Measurements from ENCODE around the gene CAND2. TPM values are rescaled to one million over a fixed set of nuclear protein-coding genes. Genes with fewer than 3 reads are reported as not detected.

The CAND2 gene
- total and polyA plus RNA-seq, 9 of the 15 experiments (the other 6 are each of a cell fraction or from before 2014, with no cell fraction given): 0.91 to 14.9 (median 4.3) TPM

- peak; percentile 94 for TF ChIP-seq ARID4B (CRISPR knock-in tag; IDR thresholded peaks at IDR 0.05)
- TF ChIP-seq YBX1 (IDR thresholded peaks at IDR 0.05): no peak
- no peak for TF ChIP-seq NFXL1 (CRISPR knock-in tag; IDR thresholded peaks at IDR 0.05)
- TF ChIP-seq ZNF77 (CRISPR knock-in tag; IDR thresholded peaks at IDR 0.05): no peak
- TF ChIP-seq HINFP (tag; conservative IDR thresholded peaks at IDR 0.05; ENCODE audit: low read depth): no peak
- TF ChIP-seq RUNX1 (IDR thresholded peaks at IDR 0.05; ENCODE audit: low read depth): peak; percentile 41; the same call in 1 of the 2 replicates
- no peak for TF ChIP-seq ZBTB7A (IDR thresholded peaks at IDR 0.05; ENCODE audit: borderline replicate concordance, control insufficient read depth, low read depth, low read length)
- peak; percentile 85 for TF ChIP-seq TEAD4 (IDR thresholded peaks at IDR 0.05; ENCODE audit: low read length)
- no peak for TF ChIP-seq TEAD4 (CRISPR knock-in tag; IDR thresholded peaks at IDR 0.05; ENCODE audit: borderline replicate concordance)
- TF ChIP-seq NFIC (IDR thresholded peaks at IDR 0.05): peak; percentile 100
- peak; percentile 74; the same call in 1 of the 2 replicates for TF ChIP-seq RNF2 (IDR thresholded peaks at IDR 0.05)
- no peak for TF ChIP-seq SMAD2 (IDR thresholded peaks at IDR 0.05; ENCODE audit: low read depth, low read length)
- TF ChIP-seq ZNF384 (IDR thresholded peaks at IDR 0.05; ENCODE audit: low read depth, low read length): no peak; the same call in 1 of the 2 replicates
- no peak for TF ChIP-seq THAP7 (CRISPR knock-in tag; IDR thresholded peaks at IDR 0.05)
- TF ChIP-seq ZNF584 (CRISPR knock-in tag; IDR thresholded peaks at IDR 0.05; ENCODE audit: low read depth): no peak
- TF ChIP-seq C11orf30 (IDR thresholded peaks at IDR 0.05; ENCODE audit: low read depth): peak; percentile 53
- TF ChIP-seq KLF13 (tag; IDR thresholded peaks at IDR 0.05; ENCODE audit: borderline replicate concordance, low read depth): peak; percentile 41; the same call in 1 of the 2 replicates
- no peak; the same call in 1 of the 2 replicates for TF ChIP-seq ZNF740 (CRISPR knock-in tag; IDR thresholded peaks at IDR 0.05)
- TF ChIP-seq ZNF740 (tag; IDR thresholded peaks at IDR 0.05): 0 out of 4 replicates have a peak, but pooled peaks of 1 of the 2 experiments have one; percentile 35
- TF ChIP-seq EGR1 (conservative IDR thresholded peaks at IDR 0.05): peak; percentile 50
- no peak for TF ChIP-seq HIVEP1 (CRISPR knock-in tag; IDR thresholded peaks at IDR 0.05)
These were observed 44.9 kb downstream of the CAND2 start, which contains the start of gene RPL32 (continued) for GRCh38 chr3:12841149-12841969.

All from K562 (cell line).